OCI-LY1 (cell line): ENCODE measurements around the gene RAPGEF2.
"Not testable (repeated sequence)": the region's sequence is repeated elsewhere in the genome, so short reads cannot be mapped to it uniquely, and the experiment has no call there.

Experiments used
- H2AFZ ChIP-seq: fragments of 200-600 bp; sonication (generic), shearing (Covaris generic); 2 replicates; pipeline ENCODE4 v1.6.0; 2014; ENCODE audit warnings: antibody characterized with exemption, mild to moderate bottlenecking, low read length
- H3F3A ChIP-seq: fragments of 200-600 bp; sonication (generic), shearing (Covaris generic); 2 replicates; pipeline ENCODE4 v1.6.0; 2014; ENCODE audit warnings: mild to moderate bottlenecking, antibody characterized with exemption, low read length, moderate library complexity; ENCODE audit not compliant: insufficient read depth
- H3K27ac ChIP-seq: fragments of 200-600 bp; sonication (generic); 2 replicates; pipeline ENCODE4 v1.5.1; 2014; ENCODE audit warnings: low read length, mixed run types, mild to moderate bottlenecking, low read depth; ENCODE audit not compliant: poor library complexity, severe bottlenecking
- H3K27me3 ChIP-seq: fragments of 200-600 bp; sonication (generic); 2 replicates; pipeline ENCODE4 v1.6.0; 2014; ENCODE audit warnings: antibody characterized with exemption, mild to moderate bottlenecking, low read length, moderate library complexity; ENCODE audit not compliant: insufficient read depth
- H3K36me3 ChIP-seq: fragments of 200-600 bp; sonication (generic); 2 replicates; pipeline ENCODE4 v1.6.1; 2014; ENCODE audit warnings: mild to moderate bottlenecking, antibody characterized with exemption, low read length, moderate library complexity, mixed read lengths; ENCODE audit not compliant: insufficient read depth
- H3K4me1 ChIP-seq: fragments of 200-600 bp; sonication (generic); 2 replicates; pipeline ENCODE4 v1.5.1; 2014; ENCODE audit warnings: mild to moderate bottlenecking, low read length, moderate library complexity; ENCODE audit not compliant: insufficient read depth, severe bottlenecking
- H3K4me2 ChIP-seq: fragments of 200-600 bp; sonication (generic), shearing (Covaris generic); 2 replicates; pipeline ENCODE4 v1.6.1; 2014; ENCODE audit warnings: low read length
- H3K4me3 ChIP-seq: fragments of 200-600 bp; sonication (generic); 2 replicates; pipeline ENCODE4 v1.5.1; 2014; ENCODE audit warnings: low read length, low read depth, mild to moderate bottlenecking, mixed read lengths; ENCODE audit not compliant: poor library complexity, severe bottlenecking
- H3K79me2 ChIP-seq: fragments of 200-600 bp; shearing (Covaris generic); 2 replicates; pipeline ENCODE4 v1.6.1; 2016; ENCODE audit warnings: mixed run types, low read length, mixed read lengths; ENCODE audit not compliant: insufficient read depth
- H3K9ac ChIP-seq: fragments of 200-600 bp; sonication (generic), shearing (Covaris generic); 2 replicates; pipeline ENCODE4 v1.6.1; 2014; ENCODE audit warnings: mild to moderate bottlenecking, low read length, mixed read lengths
- H3K9me2 ChIP-seq: fragments of 200-600 bp; sonication (generic), shearing (Covaris generic); 2 replicates; pipeline ENCODE4 v1.6.1; 2014; ENCODE audit warnings: low read depth, mild to moderate bottlenecking, low read length, mixed read lengths
- H3K9me3 ChIP-seq: fragments of 200-600 bp; shearing (Covaris generic); 2 replicates; pipeline ENCODE4 v1.6.1; 2014; ENCODE audit warnings: low read length, mixed read lengths
- H4K20me1 ChIP-seq: fragments of 200-600 bp; sonication (generic), shearing (Covaris generic); 2 replicates; pipeline ENCODE4 v1.6.0; 2016; ENCODE audit warnings: mild to moderate bottlenecking, low read length; ENCODE audit not compliant: insufficient read depth
- CTCF ChIP-seq: fragments of 200-600 bp; sonication (generic), shearing (Covaris generic); IDR thresholded peaks from 2 replicates; pipeline ENCODE4 v1.5.1; 2017; ENCODE audit warnings: mild to moderate bottlenecking, antibody characterized with exemption, low read length, moderate library complexity, mixed read lengths
- EZH2 ChIP-seq: fragments of 200-600 bp; sonication (generic), shearing (Covaris generic); IDR thresholded peaks from 2 replicates; pipeline ENCODE4 v1.8.0; 2017; ENCODE audit warnings: borderline replicate concordance, mixed run types, mild to moderate bottlenecking, antibody characterized with exemption, low read length, moderate library complexity, mixed read lengths

RAPGEF2 gene

GRCh38 chr4:159158985-159159384, 56.1 kb downstream of the RAPGEF2 start:
- no peaks in the 10 kb centered on the region for H3K9me2 ChIP-seq
- H3K9ac ChIP-seq: no peak overlapping the region
- H3F3A ChIP-seq: no peaks in the 10 kb centered on the region
- no peak overlapping the region for H3K4me2 ChIP-seq
- no peaks in the 10 kb centered on the region for H3K4me1 ChIP-seq
- H3K4me3 ChIP-seq: no peak overlapping the region
- no peak for TF ChIP-seq CTCF
- no peak for TF ChIP-seq EZH2
- no peak overlapping the region for H3K27ac ChIP-seq
- no peak overlapping the region for H2AFZ ChIP-seq
- no peaks in the 10 kb centered on the region for H3K79me2 ChIP-seq
- no peaks in the 10 kb centered on the region for H4K20me1 ChIP-seq
- H3K27me3 ChIP-seq: no peaks in the 10 kb centered on the region
- no peaks in the 10 kb centered on the region for H3K36me3 ChIP-seq
- no peaks in the 10 kb centered on the region for H3K9me3 ChIP-seq

- H3K27ac ChIP-seq: no peak overlapping the region
- H3K4me1 ChIP-seq: no peaks in the 10 kb centered on the region
- H3K4me3 ChIP-seq: no peak overlapping the region
- H3K27me3 ChIP-seq: no peaks in the 10 kb centered on the region
- no peak overlapping the region for H3K9ac ChIP-seq
- H3K9me2 ChIP-seq: no peaks in the 10 kb centered on the region
- H3K9me3 ChIP-seq: no peaks in the 10 kb centered on the region
- H3K36me3 ChIP-seq: no peaks in the 10 kb centered on the region
- no peaks in the 10 kb centered on the region for H4K20me1 ChIP-seq
- no peak overlapping the region for H2AFZ ChIP-seq
- no peaks in the 10 kb centered on the region for H3F3A ChIP-seq
- H3K4me2 ChIP-seq: no peak overlapping the region
- TF ChIP-seq EZH2: no peak
- TF ChIP-seq CTCF: no peak
- no peaks in the 10 kb centered on the region for H3K79me2 ChIP-seq
Measured at GRCh38 chr4:159159611-159160010, 56.7 kb downstream of the RAPGEF2 start.

GRCh38 chr4:159160242-159160641, 57.4 kb downstream of the RAPGEF2 start:
- H3K9ac ChIP-seq: no peak overlapping the region
- H2AFZ ChIP-seq: no peak overlapping the region
- H3K27ac ChIP-seq: no peak overlapping the region
- no peaks in the 10 kb centered on the region for H3K79me2 ChIP-seq
- no peaks in the 10 kb centered on the region for H4K20me1 ChIP-seq
- H3K4me1 ChIP-seq: no peaks in the 10 kb centered on the region
- H3F3A ChIP-seq: no peaks in the 10 kb centered on the region
- no peak overlapping the region for H3K4me3 ChIP-seq
- no peaks in the 10 kb centered on the region for H3K36me3 ChIP-seq
- H3K27me3 ChIP-seq: no peaks in the 10 kb centered on the region
- no peaks in the 10 kb centered on the region for H3K9me3 ChIP-seq
- TF ChIP-seq CTCF (no peak), EZH2 (no peak)
- H3K9me2 ChIP-seq: no peaks in the 10 kb centered on the region
- H3K4me2 ChIP-seq: no peak overlapping the region

GRCh38 chr4:159161436-159161835, 58.6 kb downstream of the RAPGEF2 start:
- H2AFZ ChIP-seq, H3K4me1 ChIP-seq, H3K9me2 ChIP-seq, H3K9me3 ChIP-seq, H3K9ac ChIP-seq, H3K4me2 ChIP-seq, H3K27me3 ChIP-seq, H3K4me3 ChIP-seq, H3K79me2 ChIP-seq, H3F3A ChIP-seq, H3K27ac ChIP-seq, H3K36me3 ChIP-seq, H4K20me1 ChIP-seq: not testable (repeated sequence)
